Stomach (tissue), 9 donors: Measurements from ENCODE around the gene PPFIA1. TPM values are rescaled to one million over a fixed set of nuclear protein-coding genes. Genes with fewer than 3 reads are reported as not detected.

ENCODE experiments used
- DNase-seq, 2 donors: peaks; one replicate each; pipeline versions ENCODE4 v3.0.0 to v3.0.0-alpha.2; 2013 to 2019
- H3K27ac ChIP-seq, 5 donors: fragments of 200-600 bp in 4 of 5; sonication (generic) in 4 of 5; one replicate each; pipeline ENCODE4 v1.5.1; 2013 to 2019; ENCODE audit warnings: mild to moderate bottlenecking in 1 of 5, moderate library complexity in 1 of 5
- H3K27me3 ChIP-seq, 3 donors: fragments of 200-600 bp; sonication (generic); one replicate each; pipeline ENCODE4 v1.5.1; 2017 to 2019; ENCODE audit warnings: mixed run types in 1 of 3
- H3K36me3 ChIP-seq, 4 donors: fragments of 200-600 bp; sonication (generic); 1 replicate in 3 of 4; 2 replicates in 1 of 4; pipeline ENCODE4 v1.5.1; 2016 to 2019
- H3K4me1 ChIP-seq, 4 donors: fragments of 200-600 bp; sonication (generic); one replicate each; pipeline ENCODE4 v1.5.1; 2016 to 2019
- H3K4me3 ChIP-seq, 4 donors: fragments of 200-600 bp; sonication (generic) in 3 of 4; one replicate each; pipeline ENCODE4 v1.5.1; 2016 to 2019; ENCODE audit warnings: mild to moderate bottlenecking in 1 of 4
- H3K9me3 ChIP-seq, 4 donors: fragments of 200-600 bp; sonication (generic); one replicate each; pipeline ENCODE4 v1.5.1; 2016 to 2019
- CTCF ChIP-seq, 7 experiments: fragments of 450-650 bp in 4 of 7; fragments of 200-600 bp in 3 of 7; sonication (generic) in 3 of 7; IDR thresholded peaks; one replicate each; pipeline ENCODE4 v1.5.1; 2016 to 2019; ENCODE audit warnings: antibody characterized with exemption in 7 of 7, control low read depth in 2 of 7, mild to moderate bottlenecking in 1 of 7
- EP300 ChIP-seq: sonication (generic); formaldehyde crosslinking; IDR thresholded peaks from one replicate; pipeline ENCODE4 v1.6.1; 2017; ENCODE audit warnings: antibody characterized with exemption
- POLR2A ChIP-seq, 4 donors: fragments of 450-650 bp; IDR thresholded peaks; one replicate each; pipeline ENCODE4 v1.6.1; 2016; ENCODE audit warnings: antibody characterized with exemption in 4 of 4, control low read depth in 2 of 4, mild to moderate bottlenecking in 1 of 4, moderate library complexity in 1 of 4
- POLR2AphosphoS5 ChIP-seq, 3 donors: sonication (generic); formaldehyde crosslinking; IDR thresholded peaks; one replicate each; pipeline ENCODE4 v1.6.1; 2016; ENCODE audit warnings: antibody characterized with exemption in 3 of 3
- WGBS, 5 donors: extraction: QIAGEN DNeasy Blood & Tissue Kit in 3 of 5; methylation state at CpG; one replicate each; pipeline versions ENCODE4 v1.1.5 to v1.1.7; 2013 to 2018; 5-methylcytosine and 5-hydroxymethylcytosine counted together
- intact Hi-C: fragments of 100-400 bp; cut with DNase I; formaldehyde crosslinking; loops from one replicate; pipeline ENCODE4 v1.15.1; 2023; ENCODE audit warnings: low total_unique reads
- polyA plus RNA-seq, 3 donors: library from polyadenylated mRNA; stranded (reverse); fragments of 200-250 nt; gene quantifications; one replicate each; pipeline ENCODE4 v1.2.3, GENCODE V29; 2013
- total RNA-seq, 5 donors: library from RNA; depleted of rRNA; stranded (reverse); fragments of >200 nt; gene quantifications; one replicate each; pipeline versions ENCODE4 v1.1.0 to v1.2.3, GENCODE V29; 2014 to 2016
- donor health status: healthy with polysubstance abuse.
- donor health status: Bipolar disorder and iron deficiency.
- donor health status: healthy.

Gene PPFIA1
- total and polyA plus RNA-seq, 8 donors = 10.8 to 108 (median 35.5) TPM

DNA sequence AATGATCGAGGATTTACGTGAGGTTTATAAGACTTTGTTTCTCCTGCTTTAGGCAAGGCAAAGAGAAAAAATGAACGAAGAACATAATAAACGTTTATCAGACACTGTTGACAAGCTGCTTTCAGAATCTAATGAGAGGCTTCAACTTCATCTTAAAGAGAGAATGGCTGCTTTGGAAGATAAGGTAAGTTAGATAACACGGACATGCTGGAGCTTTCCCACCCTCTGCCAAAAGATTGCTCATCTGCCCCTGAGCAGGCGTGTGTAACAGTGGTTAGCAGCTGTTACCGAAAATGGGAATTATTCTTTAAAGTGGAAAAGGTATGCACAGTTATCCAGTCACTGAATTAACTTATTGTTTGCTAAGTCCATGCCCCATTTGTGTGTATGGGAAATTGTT is 65.0 kb downstream of the PPFIA1 start:
- no peak for DNase-seq
- H3K36me3 ChIP-seq = peaks cover 79 to 100% (median 99%) of the 10 kb centered on the region in 4 donors
- no peaks in the 10 kb centered on the region for H3K4me1 ChIP-seq
- H3K9me3 ChIP-seq = no peaks in the 10 kb centered on the region
- H3K4me3 ChIP-seq = no peak overlapping the region
- WGBS, 5 donors = 88 to 93% (median 89%) methylated on average over 7 of the region's 7 CpGs
- intact Hi-C loops = no loop called here
- H3K27ac ChIP-seq = no peak overlapping the region
- no peak for TF ChIP-seq POLR2AphosphoS5 (IDR thresholded peaks at IDR 0.05)
- TF ChIP-seq POLR2A (IDR thresholded peaks at IDR 0.05) = no peak
- TF ChIP-seq CTCF (IDR thresholded peaks at IDR 0.05) = no peak
- TF ChIP-seq EP300 = no peak
- H3K27me3 ChIP-seq = no peaks in the 10 kb centered on the region

DNA sequence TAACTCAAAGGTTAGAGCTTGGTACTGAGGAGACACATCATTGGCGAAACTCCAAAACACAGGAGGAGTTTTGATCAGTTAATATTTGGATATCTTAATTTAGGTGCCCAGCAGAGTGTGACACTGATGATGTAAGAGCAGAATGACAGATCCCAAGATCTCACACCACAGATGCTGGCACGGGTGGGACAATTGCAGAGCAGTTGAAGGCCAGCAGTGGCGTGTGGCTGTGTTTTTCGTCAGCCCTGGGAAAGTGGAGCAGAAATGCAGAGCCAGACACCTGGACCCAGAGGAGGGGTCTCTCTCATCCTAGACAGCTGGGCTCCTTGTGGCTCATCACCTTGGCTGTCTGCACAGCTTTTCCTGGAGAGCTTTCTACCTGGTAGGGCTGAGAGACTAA is 68.1 kb downstream of the PPFIA1 start:
- Histone ChIP-seq H3K4me3 (no peak overlapping the region), H3K27me3 (no peaks in the 10 kb centered on the region), H3K27ac (no peak overlapping the region), H3K36me3 (peaks cover 56 to 96% (median 94%) of the 10 kb centered on the region in 4 donors), H3K4me1 (no peaks in the 10 kb centered on the region), H3K9me3 (no peaks in the 10 kb centered on the region)
- WGBS, 5 donors = 78 to 93% (median 92%) methylated on average over 4 of the region's 4 CpGs
- no peak for DNase-seq
- TF ChIP-seq POLR2A (IDR thresholded peaks at IDR 0.05) (no peak), POLR2AphosphoS5 (IDR thresholded peaks at IDR 0.05) (no peak), EP300 (no peak), CTCF (IDR thresholded peaks at IDR 0.05) (no peak)
- intact Hi-C loops = no loop called here

DNA sequence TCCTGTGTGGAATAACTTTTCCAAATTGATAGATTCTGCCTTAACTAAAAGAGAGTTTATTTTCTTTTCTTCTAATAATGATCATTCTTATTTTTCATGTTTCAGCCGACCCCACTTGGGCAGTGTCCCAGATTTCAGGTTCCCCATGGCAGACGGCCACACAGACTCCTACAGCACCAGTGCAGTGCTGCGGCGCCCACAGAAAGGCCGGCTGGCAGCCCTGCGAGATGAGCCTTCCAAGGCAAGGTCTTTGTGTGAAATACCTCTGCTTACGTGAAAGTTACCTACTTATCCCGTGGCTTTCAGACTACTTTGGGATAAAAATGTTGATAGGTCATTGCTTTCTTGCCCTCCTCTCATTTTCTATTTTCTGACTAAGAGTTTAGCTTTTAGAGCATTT is 68.6 kb downstream of the PPFIA1 start:
- intact Hi-C loops = no loop called here
- WGBS, 5 donors = 89 to 95% (median 95%) methylated on average over 8 of the region's 8 CpGs

DNA sequence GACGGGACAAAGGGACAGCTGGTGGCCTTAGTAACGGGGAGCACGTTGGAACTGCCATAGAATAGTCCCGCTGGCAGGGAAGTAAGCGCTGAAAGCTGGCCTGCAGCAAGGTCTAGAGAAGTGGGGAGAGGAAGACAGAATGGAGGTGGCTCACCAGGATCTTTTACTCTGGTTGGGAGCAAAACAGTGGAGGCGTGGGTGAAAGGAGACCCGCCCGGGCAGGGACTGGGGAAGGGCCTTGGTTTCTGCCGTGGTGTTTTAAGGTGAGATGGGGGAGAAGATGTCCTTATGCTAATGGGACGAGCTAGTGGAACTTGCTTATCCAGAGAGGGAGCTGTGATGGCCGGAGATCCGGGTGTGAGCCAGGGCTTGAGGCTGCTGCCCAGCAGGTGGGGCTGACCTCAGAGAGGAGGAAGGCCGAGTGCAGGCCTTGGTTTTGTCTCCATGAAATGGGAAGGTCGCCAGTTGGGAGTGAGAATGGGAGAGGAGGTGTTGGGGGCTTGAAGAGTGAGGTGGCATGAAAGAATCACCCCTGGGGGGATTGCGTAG is 71.5 kb downstream of the PPFIA1 start:
- Histone ChIP-seq H3K36me3 (peaks cover 57 to 93% (median 91%) of the 10 kb centered on the region in 4 donors), H3K27ac (no peak overlapping the region), H3K4me1 (no peaks in the 10 kb centered on the region), H3K27me3 (no peaks in the 10 kb centered on the region), H3K9me3 (no peaks in the 10 kb centered on the region), H3K4me3 (no peak overlapping the region)
- 84 to 90% (median 85%) methylated on average over 15 of the region's 15 CpGs for WGBS, 5 donors
- intact Hi-C loops = no loop called here
- DNase-seq = no peak
- TF ChIP-seq POLR2AphosphoS5 (IDR thresholded peaks at IDR 0.05) (no peak), CTCF (IDR thresholded peaks at IDR 0.05) (no peak), EP300 (no peak), POLR2A (IDR thresholded peaks at IDR 0.05) (no peak)

More for the DNA sequence above, 68.6 kb downstream of the PPFIA1 start:
- DNase-seq = no peak
- Histone ChIP-seq H3K9me3 (no peaks in the 10 kb centered on the region), H3K36me3 (peaks cover 59 to 96% (median 94%) of the 10 kb centered on the region in 4 donors), H3K27me3 (no peaks in the 10 kb centered on the region), H3K4me3 (no peak overlapping the region), H3K4me1 (no peaks in the 10 kb centered on the region), H3K27ac (no peak overlapping the region)
- TF ChIP-seq POLR2A (IDR thresholded peaks at IDR 0.05) = no peak
- TF ChIP-seq POLR2AphosphoS5 (IDR thresholded peaks at IDR 0.05) = no peak
- no peak for TF ChIP-seq EP300
- TF ChIP-seq CTCF (IDR thresholded peaks at IDR 0.05) = no peak
